Stomach (tissue), 9 donors: ENCODE results near the gene CRISPLD2. TPM values are rescaled to one million over a fixed set of nuclear protein-coding genes. Genes with fewer than 3 reads are reported as not detected.

Experiments
- DNase-seq, 2 donors: peaks; one replicate each; pipeline versions ENCODE4 v3.0.0 to v3.0.0-alpha.2; 2013 to 2019
- H3K27ac ChIP-seq, 5 donors: fragments of 200-600 bp in 4 of 5; sonication (generic) in 4 of 5; one replicate each; pipeline ENCODE4 v1.5.1; 2013 to 2019; ENCODE audit warnings: mild to moderate bottlenecking in 1 of 5, moderate library complexity in 1 of 5
- H3K27me3 ChIP-seq, 3 donors: fragments of 200-600 bp; sonication (generic); one replicate each; pipeline ENCODE4 v1.5.1; 2017 to 2019; ENCODE audit warnings: mixed run types in 1 of 3
- H3K36me3 ChIP-seq, 4 donors: fragments of 200-600 bp; sonication (generic); 1 replicate in 3 of 4; 2 replicates in 1 of 4; pipeline ENCODE4 v1.5.1; 2016 to 2019
- H3K4me1 ChIP-seq, 4 donors: fragments of 200-600 bp; sonication (generic); one replicate each; pipeline ENCODE4 v1.5.1; 2016 to 2019
- H3K4me3 ChIP-seq, 4 donors: fragments of 200-600 bp; sonication (generic) in 3 of 4; one replicate each; pipeline ENCODE4 v1.5.1; 2016 to 2019; ENCODE audit warnings: mild to moderate bottlenecking in 1 of 4
- H3K9me3 ChIP-seq, 4 donors: fragments of 200-600 bp; sonication (generic); one replicate each; pipeline ENCODE4 v1.5.1; 2016 to 2019
- EP300 ChIP-seq: sonication (generic); formaldehyde crosslinking; IDR thresholded peaks from one replicate; pipeline ENCODE4 v1.6.1; 2017; ENCODE audit warnings: antibody characterized with exemption
- POLR2A ChIP-seq, 4 donors: fragments of 450-650 bp; IDR thresholded peaks; one replicate each; pipeline ENCODE4 v1.6.1; 2016; ENCODE audit warnings: antibody characterized with exemption in 4 of 4, control low read depth in 2 of 4, mild to moderate bottlenecking in 1 of 4, moderate library complexity in 1 of 4
- POLR2AphosphoS5 ChIP-seq, 3 donors: sonication (generic); formaldehyde crosslinking; IDR thresholded peaks; one replicate each; pipeline ENCODE4 v1.6.1; 2016; ENCODE audit warnings: antibody characterized with exemption in 3 of 3
- WGBS, 5 donors: extraction: QIAGEN DNeasy Blood & Tissue Kit in 3 of 5; methylation state at CpG; one replicate each; pipeline versions ENCODE4 v1.1.5 to v1.1.7; 2013 to 2018; 5-methylcytosine and 5-hydroxymethylcytosine counted together
- intact Hi-C: fragments of 100-400 bp; cut with DNase I; formaldehyde crosslinking; loops from one replicate; pipeline ENCODE4 v1.15.1; 2023; ENCODE audit warnings: low total_unique reads
- polyA plus RNA-seq, 3 donors: library from polyadenylated mRNA; stranded (reverse); fragments of 200-250 nt; gene quantifications; one replicate each; pipeline ENCODE4 v1.2.3, GENCODE V29; 2013
- total RNA-seq, 5 donors: library from RNA; depleted of rRNA; stranded (reverse); fragments of >200 nt; gene quantifications; one replicate each; pipeline versions ENCODE4 v1.1.0 to v1.2.3, GENCODE V29; 2014 to 2016
- TF ChIP-seq, protein P1 (sequence below), 7 experiments: fragments of 450-650 bp in 4 of 7; fragments of 200-600 bp in 3 of 7; sonication (generic) in 3 of 7; IDR thresholded peaks; one replicate each; pipeline ENCODE4 v1.5.1; 2016 to 2019; ENCODE audit warnings: antibody characterized with exemption in 7 of 7, control low read depth in 2 of 7, mild to moderate bottlenecking in 1 of 7
- donor health status: healthy with polysubstance abuse.
- donor health status: Bipolar disorder and iron deficiency.
- donor health status: healthy.

Gene CRISPLD2
- total and polyA plus RNA-seq, 8 donors = 18.3 to 242 (median 95.8) TPM

DNA sequence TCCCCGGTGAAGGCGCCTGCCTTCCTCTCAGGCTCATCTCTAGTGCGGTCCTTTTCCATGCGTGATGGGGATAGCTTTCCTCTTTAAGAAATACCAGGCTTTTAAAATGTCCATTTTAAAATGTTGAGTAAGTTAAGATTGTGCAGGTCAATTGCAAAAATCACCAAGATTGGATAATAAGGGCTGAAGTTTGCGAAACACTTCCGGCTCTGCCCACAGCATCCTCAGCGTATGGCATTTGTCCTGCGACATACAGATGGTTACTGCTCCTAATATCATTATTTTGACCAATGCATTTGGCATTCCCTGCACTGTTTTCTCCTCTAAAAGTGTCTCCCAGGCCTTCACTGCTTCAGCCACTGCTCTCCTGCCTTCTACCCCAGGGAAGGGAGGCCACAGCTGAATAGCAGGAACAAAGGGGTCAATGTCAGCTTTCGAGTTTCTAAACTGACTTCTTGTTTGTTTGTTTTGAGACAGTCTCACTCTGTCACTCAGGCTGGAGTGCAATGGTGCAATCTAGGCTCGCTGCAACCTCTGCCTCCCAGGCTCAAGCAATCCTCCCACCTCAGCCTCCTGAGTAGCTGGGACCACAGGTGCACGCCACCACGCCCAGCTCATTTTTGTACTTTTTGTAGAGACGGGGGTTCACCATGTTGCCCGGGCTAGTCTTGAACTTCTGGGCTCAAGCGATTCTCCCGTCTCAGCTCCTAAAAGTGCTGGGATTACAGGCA, 91.9 kb downstream of the CRISPLD2 start:
- no peak overlapping the region for H3K4me3 ChIP-seq
- TF ChIP-seq POLR2A (IDR thresholded peaks at IDR 0.05) = no peak
- TF ChIP-seq POLR2AphosphoS5 (IDR thresholded peaks at IDR 0.05) = peak in 1 of 3 donors; percentile 17
- DNase-seq = no peak
- peaks cover 0 to 4% (median 0%) of the 10 kb centered on the region in 3 donors for H3K27me3 ChIP-seq
- intact Hi-C loops = no loop called here
- H3K27ac ChIP-seq = peak overlapping the region in 4 of 5 donors; percentile 2 to 67 (median 46)
- WGBS, 5 donors = 79 to 87% (median 85%) methylated on average over 16 of the region's 16 CpGs
- H3K4me1 ChIP-seq = peaks cover 3 to 43% (median 13%) of the 10 kb centered on the region in 4 donors
- H3K9me3 ChIP-seq = no peaks in the 10 kb centered on the region
- peaks cover 0 to 12% (median 10%) of the 10 kb centered on the region in 4 donors for H3K36me3 ChIP-seq

DNA sequence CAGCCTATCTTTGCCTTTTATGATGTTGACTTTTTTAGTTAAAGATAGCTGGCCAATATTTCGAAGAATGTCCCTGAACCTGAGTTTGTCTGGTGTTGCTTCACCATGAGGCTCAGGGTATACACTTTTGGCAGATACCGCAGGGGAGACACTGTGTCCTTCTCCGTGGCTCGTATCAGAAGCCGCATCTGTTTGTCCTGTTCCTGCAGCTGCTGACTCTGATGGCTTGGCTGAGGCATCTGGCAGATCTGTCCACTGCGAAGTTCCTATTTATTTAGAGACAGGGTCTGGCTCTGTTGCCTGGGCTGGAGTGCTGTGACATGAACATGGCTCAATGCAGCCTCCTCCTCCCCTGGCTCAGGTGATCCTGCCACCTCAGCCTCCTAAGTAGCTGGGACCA, 93.5 kb downstream of the CRISPLD2 start:
- peak in 2 of 3 donors; percentile 21 to 39 for TF ChIP-seq POLR2AphosphoS5 (IDR thresholded peaks at IDR 0.05)
- TF ChIP-seq, protein P1, sequence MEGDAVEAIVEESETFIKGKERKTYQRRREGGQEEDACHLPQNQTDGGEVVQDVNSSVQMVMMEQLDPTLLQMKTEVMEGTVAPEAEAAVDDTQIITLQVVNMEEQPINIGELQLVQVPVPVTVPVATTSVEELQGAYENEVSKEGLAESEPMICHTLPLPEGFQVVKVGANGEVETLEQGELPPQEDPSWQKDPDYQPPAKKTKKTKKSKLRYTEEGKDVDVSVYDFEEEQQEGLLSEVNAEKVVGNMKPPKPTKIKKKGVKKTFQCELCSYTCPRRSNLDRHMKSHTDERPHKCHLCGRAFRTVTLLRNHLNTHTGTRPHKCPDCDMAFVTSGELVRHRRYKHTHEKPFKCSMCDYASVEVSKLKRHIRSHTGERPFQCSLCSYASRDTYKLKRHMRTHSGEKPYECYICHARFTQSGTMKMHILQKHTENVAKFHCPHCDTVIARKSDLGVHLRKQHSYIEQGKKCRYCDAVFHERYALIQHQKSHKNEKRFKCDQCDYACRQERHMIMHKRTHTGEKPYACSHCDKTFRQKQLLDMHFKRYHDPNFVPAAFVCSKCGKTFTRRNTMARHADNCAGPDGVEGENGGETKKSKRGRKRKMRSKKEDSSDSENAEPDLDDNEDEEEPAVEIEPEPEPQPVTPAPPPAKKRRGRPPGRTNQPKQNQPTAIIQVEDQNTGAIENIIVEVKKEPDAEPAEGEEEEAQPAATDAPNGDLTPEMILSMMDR (IDR thresholded peaks at IDR 0.05) = no peak
- WGBS, 5 donors = 13 to 42% (median 24%) methylated on average over 2 to 6 of the region's 6 CpGs
- H3K4me1 ChIP-seq = peaks cover 3 to 27% (median 13%) of the 10 kb centered on the region in 4 donors
- peak in 1 of 2 donors; percentile 33 for DNase-seq
- peak overlapping the region in 4 of 5 donors; percentile 6 to 67 (median 24) for H3K27ac ChIP-seq
- H3K27me3 ChIP-seq = peaks cover 0 to 14% (median 0%) of the 10 kb centered on the region in 3 donors
- H3K4me3 ChIP-seq = no peak overlapping the region
- H3K9me3 ChIP-seq = no peaks in the 10 kb centered on the region
- H3K36me3 ChIP-seq = no peaks in the 10 kb centered on the region
- intact Hi-C loops = no loop called here

DNA sequence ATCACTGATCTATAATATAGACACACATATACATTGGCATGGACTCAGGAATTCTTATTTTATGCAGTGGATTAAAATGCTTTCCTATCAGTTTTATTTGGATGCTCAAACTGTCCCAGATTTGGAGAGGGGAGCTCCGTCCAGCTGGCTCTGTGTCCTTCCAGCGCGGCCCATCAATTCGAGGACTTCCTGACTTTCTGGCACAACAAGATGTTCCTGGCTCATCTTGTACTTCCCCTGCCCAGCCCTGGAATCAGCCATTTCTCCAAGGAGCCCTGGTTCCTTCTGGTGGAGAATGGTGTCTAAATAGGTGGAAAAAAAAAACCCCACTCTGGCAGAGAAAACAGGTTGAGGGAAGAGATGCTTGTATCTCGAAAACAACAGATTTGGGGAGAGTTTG, 94.5 kb downstream of the CRISPLD2 start:
- H3K27ac ChIP-seq = peak overlapping the region in 1 of 5 donors; percentile 27

GRCh38 chr16:84916178-84916577, 96.4 kb downstream of the CRISPLD2 start:
- peaks cover 0 to 18% (median 0%) of the 10 kb centered on the region in 3 donors for H3K27me3 ChIP-seq
- WGBS, 5 donors = 63 to 71% (median 68%) methylated on average over 9 of the region's 9 CpGs
- DNase-seq = no peak
- H3K4me1 ChIP-seq = peaks cover 0 to 27% (median 15%) of the 10 kb centered on the region in 4 donors
- H3K36me3 ChIP-seq = no peaks in the 10 kb centered on the region
- H3K4me3 ChIP-seq = no peak overlapping the region
- no peaks in the 10 kb centered on the region for H3K9me3 ChIP-seq
- no peak overlapping the region for H3K27ac ChIP-seq
- intact Hi-C loops = no loop called here
- no peak for TF ChIP-seq EP300
- TF ChIP-seq, protein P1 (IDR thresholded peaks at IDR 0.05) = no peak
- TF ChIP-seq POLR2A (IDR thresholded peaks at IDR 0.05) = no peak
- TF ChIP-seq POLR2AphosphoS5 (IDR thresholded peaks at IDR 0.05) = no peak

More for the DNA sequence above, 94.5 kb downstream of the CRISPLD2 start:
- Histone ChIP-seq H3K36me3 (no peaks in the 10 kb centered on the region), H3K9me3 (no peaks in the 10 kb centered on the region), H3K4me3 (no peak overlapping the region), H3K4me1 (peaks cover 3 to 23% (median 13%) of the 10 kb centered on the region in 4 donors), H3K27me3 (peaks cover 0 to 18% (median 0%) of the 10 kb centered on the region in 3 donors)
- DNase-seq = no peak
- intact Hi-C loops = no loop called here
- 64 to 77% (median 75%) methylated on average over 5 of the region's 5 CpGs for WGBS, 5 donors
- TF ChIP-seq POLR2A (IDR thresholded peaks at IDR 0.05) (no peak), EP300 (no peak), POLR2AphosphoS5 (IDR thresholded peaks at IDR 0.05) (no peak)
- TF ChIP-seq, protein P1 (IDR thresholded peaks at IDR 0.05) = no peak

GRCh38 chr16:84916850-84917249, 97.1 kb downstream of the CRISPLD2 start:
- peaks cover 0 to 18% (median 0%) of the 10 kb centered on the region in 3 donors for H3K27me3 ChIP-seq
- H3K4me3 ChIP-seq = no peak overlapping the region
- H3K36me3 ChIP-seq = no peaks in the 10 kb centered on the region
- H3K9me3 ChIP-seq = no peaks in the 10 kb centered on the region
- H3K27ac ChIP-seq = no peak overlapping the region
- 58 to 84% (median 63%) methylated on average over 6 of the region's 6 CpGs for WGBS, 5 donors
- intact Hi-C loops = no loop called here
- DNase-seq = no peak
- TF ChIP-seq, protein P1 (IDR thresholded peaks at IDR 0.05) = no peak
- TF ChIP-seq POLR2A (IDR thresholded peaks at IDR 0.05) (no peak), POLR2AphosphoS5 (IDR thresholded peaks at IDR 0.05) (no peak)
- H3K4me1 ChIP-seq = peaks cover 0 to 27% (median 15%) of the 10 kb centered on the region in 4 donors
